D721Med (cell line): ENCODE data around the gene CA5B.

Experiments used
- DNase-seq: peaks from one replicate; pipeline ENCODE4 v3.0.0; 2011; ENCODE audit warnings: low spot score; ENCODE audit not compliant: insufficient read length
- FAIRE-seq: peaks from 2 replicates; lab custom pipeline; 2011; peaks lifted over from hg19 to GRCh38; lab: Jason Lieb, UNC
- CTCF ChIP-seq: IDR thresholded peaks from 2 replicates; pipeline ENCODE4 v1.5.1; 2012; ENCODE audit warnings: mild to moderate bottlenecking, control low read depth; ENCODE audit not compliant: insufficient read depth; ENCODE audit errors: missing control alignments

CA5B gene

GRCh38 chrX:15804563-15804962 is 66.5 kb downstream of the CA5B start:
- FAIRE-seq (no peak), DNase-seq (no peak)
- no peak for TF ChIP-seq CTCF

- DNase-seq: no peak
- no peak for FAIRE-seq
- TF ChIP-seq CTCF: no peak
Observed at GRCh38 chrX:15808254-15808653, 70.2 kb downstream of the CA5B start.

GRCh38 chrX:15812192-15812938 is 74.3 kb downstream of the CA5B start:
- no peak for TF ChIP-seq CTCF
- FAIRE-seq (no peak), DNase-seq (no peak)

GRCh38 chrX:15813416-15813815 is 75.3 kb downstream of the CA5B start:
- no peak for FAIRE-seq
- no peak for DNase-seq
- TF ChIP-seq CTCF: no peak

GRCh38 chrX:15814771-15815365 is 76.8 kb downstream of the CA5B start:
- no peak for FAIRE-seq
- TF ChIP-seq CTCF: no peak
- no peak for DNase-seq

- TF ChIP-seq CTCF: no peak
- no peak for DNase-seq
- FAIRE-seq: no peak
Observed at GRCh38 chrX:15815779-15816437, 77.8 kb downstream of the CA5B start.

GRCh38 chrX:15816438-15816809 is 78.4 kb downstream of the CA5B start:
- DNase-seq (no peak), FAIRE-seq (no peak)
- TF ChIP-seq CTCF: no peak
